ENCODE results near the gene FBXO44. TPM values are rescaled to one million over a fixed set of nuclear protein-coding genes. Genes with fewer than 3 reads are reported as not detected.
A peak's percentile ranks its signal among the peaks of the same experiment; 100 is the strongest.

Gene FBXO44
- total RNA-seq, 2 donors from 2014 or later: 29.1 to 39.1 TPM

DNA sequence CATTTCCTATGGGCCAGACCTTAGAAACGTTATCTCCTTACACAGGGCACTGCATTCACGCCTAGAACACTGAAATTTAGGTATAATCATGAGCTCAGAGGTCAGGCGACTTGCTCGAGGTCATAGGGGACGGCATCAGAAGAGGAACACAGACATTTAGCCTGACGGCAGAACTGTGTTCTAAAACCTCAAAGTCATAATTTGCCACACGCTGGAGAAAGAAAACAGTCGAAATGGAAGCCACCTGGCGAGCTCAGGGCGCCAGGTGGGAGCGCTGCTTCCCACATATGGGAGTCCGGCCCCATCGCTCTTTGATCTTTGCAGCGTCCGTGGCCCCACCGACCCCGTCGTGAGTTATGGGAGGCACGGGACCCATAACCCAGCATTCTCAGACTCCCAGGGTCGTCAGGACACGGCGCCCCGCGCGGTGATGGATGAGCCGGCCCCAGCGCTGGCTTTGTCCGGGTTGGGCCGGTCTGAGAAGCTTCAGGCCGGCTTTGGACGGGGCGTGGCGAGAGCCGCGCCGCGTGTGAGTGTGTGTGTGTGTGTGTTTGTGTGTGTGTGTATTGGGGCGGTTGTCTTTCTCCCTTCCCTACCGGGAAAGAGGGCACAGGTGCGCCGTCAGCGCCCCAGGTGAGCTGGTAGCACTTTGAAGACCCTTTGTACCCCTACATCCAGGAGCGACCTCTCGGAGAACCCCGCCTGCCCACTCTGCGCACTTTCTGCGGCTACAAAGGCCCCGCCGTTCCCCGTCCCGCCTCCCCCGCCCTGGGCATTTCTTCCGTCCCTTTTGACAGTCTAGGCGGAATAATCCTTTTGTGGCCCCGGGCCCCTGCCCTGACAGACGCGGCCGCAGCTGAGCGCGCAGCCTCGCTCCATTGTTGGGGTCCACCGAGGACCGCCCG is 36.0 kb downstream of the FBXO44 start:
- peak; percentile 80 for DNase-seq

DNA sequence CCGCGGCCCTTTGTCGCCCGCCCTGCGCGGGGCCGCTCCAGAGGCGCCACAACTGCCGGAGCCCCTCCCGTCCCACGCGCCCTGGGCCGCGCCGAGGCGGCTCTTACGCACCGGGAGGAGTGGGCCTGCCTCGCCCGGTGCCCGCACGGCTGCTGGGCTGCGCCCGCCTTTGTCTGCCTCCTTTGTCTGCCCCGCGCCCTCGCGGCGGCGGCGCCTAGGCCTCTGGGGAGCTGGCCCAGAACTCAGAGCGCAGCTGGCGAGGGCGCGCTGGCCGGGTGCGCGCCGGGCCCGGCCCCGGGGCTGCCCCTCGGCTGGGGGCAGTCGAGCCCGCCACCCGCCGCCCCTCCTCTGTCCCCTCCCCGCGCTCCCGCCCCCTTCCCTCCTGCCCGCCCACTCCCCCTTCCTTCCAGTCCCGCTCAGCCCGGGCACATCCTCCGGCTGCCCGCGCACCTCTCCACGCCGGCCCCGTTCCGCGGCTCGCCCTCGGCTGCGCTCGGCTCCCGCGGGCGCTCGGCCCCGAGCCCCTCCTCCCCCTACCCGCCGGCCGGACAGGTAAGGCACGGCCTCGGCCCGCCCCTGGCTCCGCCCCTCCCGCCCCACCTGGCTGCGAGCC is 36.7 kb downstream of the FBXO44 start, which contains the start of gene DRAXIN:
DRAXIN (plus strand) TSS at position 409 of the 613 bp plus-strand sequence. CDS start 14,549 bp downstream, outside the sequence.
- H3K9me3 ChIP-seq (ENCODE audit: control insufficient read depth, low read length): no peaks in the 10 kb centered on the region
- no peaks in the 10 kb centered on the region for H3K36me3 ChIP-seq (ENCODE audit: control insufficient read depth, insufficient read depth, low read length)
- H3K9ac ChIP-seq (ENCODE audit: extremely low read depth, low read length, poor library complexity, severe bottlenecking): peak within 1 kb of the TSS; percentile 79
- no peaks in the 10 kb centered on the region for H3K4me1 ChIP-seq (ENCODE audit: control insufficient read depth, insufficient read depth, low read length)
- Mint-ChIP-seq H3K27me3 (ENCODE audit: insufficient read depth) (peaks cover 20% of the 10 kb centered on the region), H3K27ac (peak within 1 kb of the TSS; percentile 95), H3K4me3 (peak within 1 kb of the TSS; percentile 91), H3K36me3 (ENCODE audit: low read depth) (no peaks in the 10 kb centered on the region), H3K9me3 (no peaks in the 10 kb centered on the region), H3K4me1 (peaks cover 25% of the 10 kb centered on the region)
- 0% methylated on average over 4 to 73 of the region's 78 CpGs for WGBS, 2 experiments (ENCODE audit: insufficient coverage in 1 of 2, insufficient read length in 1 of 2)
- peak within 1 kb of the TSS; percentile 78 for H3K4me3 ChIP-seq (ENCODE audit: low read length)
- peaks cover 39% of the 10 kb centered on the region for H3K27me3 ChIP-seq (ENCODE audit: control insufficient read depth, insufficient read depth, low read length, poor library complexity, severe bottlenecking)
- peak; percentile 93 for DNase-seq
- TF ChIP-seq, protein P1, sequence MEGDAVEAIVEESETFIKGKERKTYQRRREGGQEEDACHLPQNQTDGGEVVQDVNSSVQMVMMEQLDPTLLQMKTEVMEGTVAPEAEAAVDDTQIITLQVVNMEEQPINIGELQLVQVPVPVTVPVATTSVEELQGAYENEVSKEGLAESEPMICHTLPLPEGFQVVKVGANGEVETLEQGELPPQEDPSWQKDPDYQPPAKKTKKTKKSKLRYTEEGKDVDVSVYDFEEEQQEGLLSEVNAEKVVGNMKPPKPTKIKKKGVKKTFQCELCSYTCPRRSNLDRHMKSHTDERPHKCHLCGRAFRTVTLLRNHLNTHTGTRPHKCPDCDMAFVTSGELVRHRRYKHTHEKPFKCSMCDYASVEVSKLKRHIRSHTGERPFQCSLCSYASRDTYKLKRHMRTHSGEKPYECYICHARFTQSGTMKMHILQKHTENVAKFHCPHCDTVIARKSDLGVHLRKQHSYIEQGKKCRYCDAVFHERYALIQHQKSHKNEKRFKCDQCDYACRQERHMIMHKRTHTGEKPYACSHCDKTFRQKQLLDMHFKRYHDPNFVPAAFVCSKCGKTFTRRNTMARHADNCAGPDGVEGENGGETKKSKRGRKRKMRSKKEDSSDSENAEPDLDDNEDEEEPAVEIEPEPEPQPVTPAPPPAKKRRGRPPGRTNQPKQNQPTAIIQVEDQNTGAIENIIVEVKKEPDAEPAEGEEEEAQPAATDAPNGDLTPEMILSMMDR (conservative IDR thresholded peaks at IDR 0.05): no peak
- H3K27ac ChIP-seq (ENCODE audit: low read depth, low read length): peak within 1 kb of the TSS; percentile 99

More for the DNA sequence above, 36.0 kb downstream of the FBXO44 start:
- WGBS, 2 experiments (ENCODE audit: insufficient coverage in 1 of 2, insufficient read length in 1 of 2): 2 to 3% methylated on average over 21 to 64 of the region's 64 CpGs
- peaks cover 39% of the 10 kb centered on the region for H3K27me3 ChIP-seq (ENCODE audit: control insufficient read depth, insufficient read depth, low read length, poor library complexity, severe bottlenecking)
- Mint-ChIP-seq H3K4me1 (peaks cover 21% of the 10 kb centered on the region), H3K9me3 (no peaks in the 10 kb centered on the region), H3K27me3 (ENCODE audit: insufficient read depth) (peaks cover 20% of the 10 kb centered on the region), H3K4me3 (peak overlapping the region; percentile 91), H3K36me3 (ENCODE audit: low read depth) (no peaks in the 10 kb centered on the region), H3K27ac (peak overlapping the region; percentile 95)
- TF ChIP-seq, protein P1 (conservative IDR thresholded peaks at IDR 0.05): peak; percentile 44
- H3K27ac ChIP-seq (ENCODE audit: low read depth, low read length): peak overlapping the region; percentile 99
- H3K4me1 ChIP-seq (ENCODE audit: control insufficient read depth, insufficient read depth, low read length): no peaks in the 10 kb centered on the region
- no peaks in the 10 kb centered on the region for H3K9me3 ChIP-seq (ENCODE audit: control insufficient read depth, low read length)
- peak overlapping the region; percentile 78 for H3K4me3 ChIP-seq (ENCODE audit: low read length)
- peak overlapping the region; percentile 79 for H3K9ac ChIP-seq (ENCODE audit: extremely low read depth, low read length, poor library complexity, severe bottlenecking)
- no peaks in the 10 kb centered on the region for H3K36me3 ChIP-seq (ENCODE audit: control insufficient read depth, insufficient read depth, low read length)

DNA sequence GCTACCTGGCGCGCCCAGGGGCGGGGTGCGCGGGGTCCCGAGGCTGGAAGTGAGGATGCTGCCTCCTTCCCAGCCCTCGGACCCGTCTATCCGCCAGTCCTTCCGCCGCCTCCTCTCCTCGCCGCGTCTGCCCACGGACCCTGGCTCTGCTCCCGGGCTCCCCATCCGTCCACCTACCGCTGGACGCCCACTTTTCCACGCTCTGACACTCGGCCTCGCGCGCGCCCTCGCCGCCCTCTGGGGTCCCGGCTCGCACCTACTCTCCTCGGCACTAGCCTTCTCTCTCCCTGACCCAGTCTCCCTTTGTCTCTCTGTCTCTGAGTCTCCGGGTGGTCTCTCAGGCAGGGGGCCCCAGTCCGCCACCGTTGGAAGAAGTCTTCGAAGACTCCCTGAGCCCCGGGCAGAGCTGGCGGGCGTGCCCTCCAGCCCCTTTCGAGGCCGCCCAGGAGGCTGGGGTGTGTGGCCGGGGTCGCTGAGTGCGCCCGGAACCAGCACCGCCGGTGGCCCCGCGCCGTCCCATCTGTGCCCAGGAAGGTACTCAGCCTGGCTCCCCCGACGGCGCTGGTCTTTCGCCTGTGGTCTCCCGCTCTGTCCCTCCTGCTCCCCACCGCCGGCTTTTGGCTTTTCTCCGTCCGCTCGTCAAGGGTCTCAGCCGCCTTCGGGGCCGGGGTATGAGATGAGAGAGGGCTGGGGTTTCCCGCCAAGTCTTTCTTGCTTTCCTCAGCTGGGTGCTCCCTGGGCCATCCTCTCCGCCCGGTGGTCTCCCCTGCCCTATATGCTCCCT is 37.4 kb downstream of the FBXO44 start:
- Histone ChIP-seq H3K27ac (ENCODE audit: low read depth, low read length) (peak overlapping the region; percentile 99), H3K9ac (ENCODE audit: extremely low read depth, low read length, poor library complexity, severe bottlenecking) (no peak overlapping the region), H3K9me3 (ENCODE audit: control insufficient read depth, low read length) (no peaks in the 10 kb centered on the region), H3K36me3 (ENCODE audit: control insufficient read depth, insufficient read depth, low read length) (no peaks in the 10 kb centered on the region), H3K4me1 (ENCODE audit: control insufficient read depth, insufficient read depth, low read length) (no peaks in the 10 kb centered on the region), H3K27me3 (ENCODE audit: control insufficient read depth, insufficient read depth, low read length, poor library complexity, severe bottlenecking) (peaks cover 39% of the 10 kb centered on the region), H3K4me3 (ENCODE audit: low read length) (peak overlapping the region; percentile 65)
- TF ChIP-seq, protein P1 (conservative IDR thresholded peaks at IDR 0.05): no peak
- Mint-ChIP-seq H3K36me3 (ENCODE audit: low read depth) (no peaks in the 10 kb centered on the region), H3K27me3 (ENCODE audit: insufficient read depth) (peaks cover 20% of the 10 kb centered on the region), H3K9me3 (no peaks in the 10 kb centered on the region), H3K4me3 (peak overlapping the region; percentile 91), H3K27ac (peak overlapping the region; percentile 83), H3K4me1 (peaks cover 25% of the 10 kb centered on the region)
- WGBS, 2 experiments (ENCODE audit: insufficient coverage in 1 of 2, insufficient read length in 1 of 2): 7 to 12% methylated on average over 45 to 64 of the region's 64 CpGs
- peak; percentile 75 for DNase-seq
